Measurements from ENCODE around the gene FSTL1. TPM values are rescaled to one million over a fixed set of nuclear protein-coding genes. Genes with fewer than 3 reads are reported as not detected.

FSTL1 gene
- total RNA-seq (2022; extraction: Qiagen RNA extraction; ENCODE audit: low read depth): 40.6 to 76.2 TPM (median 67.2 TPM) in 5 replicates

GRCh38 chr3:120450600-120451271 is at the start of gene FSTL1:
Gene FSTL1, minus strand, starts transcription at chr3:120450992. Its CDS starts 246 bp downstream, at chr3:120450746.

DNA sequence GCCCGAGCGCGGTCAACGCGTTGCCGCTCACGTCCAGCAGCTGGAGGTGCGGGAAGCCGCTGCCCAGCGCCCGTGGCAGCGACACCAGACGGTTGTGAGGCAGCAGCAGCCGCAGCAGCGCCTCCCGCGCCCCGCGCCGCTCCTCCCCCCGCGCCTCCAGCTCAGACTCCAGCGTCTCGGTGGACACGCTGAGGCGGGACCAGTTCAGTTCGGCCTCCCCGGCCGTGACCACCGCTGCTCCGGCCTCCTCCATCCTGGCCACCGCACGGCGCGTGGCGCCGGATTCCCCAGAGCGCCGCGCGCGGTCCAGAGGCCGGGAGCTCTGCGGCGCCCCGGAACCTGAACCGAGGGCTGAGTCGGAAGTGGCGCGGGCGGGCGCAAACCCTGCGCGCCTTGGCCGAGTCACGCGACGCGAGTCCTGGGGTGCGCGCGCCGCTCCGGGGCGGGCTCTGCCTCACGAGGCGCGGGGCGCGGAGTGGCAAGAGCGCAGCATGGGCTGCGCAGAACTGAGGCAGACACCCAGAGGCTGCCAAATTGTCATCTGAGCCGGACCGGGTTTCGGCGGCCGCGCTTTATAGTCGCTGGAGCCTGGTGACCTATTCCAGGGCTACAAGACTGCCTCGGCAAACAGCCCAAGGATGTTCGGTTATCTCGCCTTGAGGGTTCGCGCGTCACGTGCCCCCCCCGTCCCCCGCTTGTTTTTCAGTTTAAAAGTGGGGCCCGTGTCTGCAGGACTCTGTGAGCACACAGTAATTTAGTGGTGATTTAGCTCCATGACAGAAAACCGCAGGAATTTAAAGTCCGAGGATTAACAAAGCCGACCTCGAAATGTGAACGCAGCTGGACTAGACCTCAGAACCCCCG is 101.6 kb downstream of the FSTL1 start, which contains the start of gene LRRC58:
Gene LRRC58, minus strand, starts transcription at position 364 of the 864 bp plus-strand sequence. Its CDS starts 111 bp downstream, at position 253.

Other genes starting within 250 kb of the FSTL1 start
- 0.34 to 0.47 TPM (median 0.34 TPM) in 5 replicates for gene GPR156, start 165.8 kb downstream of the FSTL1 start, total RNA-seq (2022; extraction: Qiagen RNA extraction; ENCODE audit: low read depth)
- 6.7 to 17.8 TPM (median 14.4 TPM) in 5 replicates for gene LRRC58, start 101.6 kb downstream of the FSTL1 start, total RNA-seq (2022; extraction: Qiagen RNA extraction; ENCODE audit: low read depth)
- 193 to 412 TPM (median 222 TPM) in 5 replicates for gene NDUFB4, start 145.3 kb upstream of the FSTL1 start, total RNA-seq (2022; extraction: Qiagen RNA extraction; ENCODE audit: low read depth)
- gene HGD, start 231.2 kb upstream of the FSTL1 start, total RNA-seq (2022; extraction: Qiagen RNA extraction; ENCODE audit: low read depth): 15.7 to 20.7 TPM (median 20.0 TPM) in 5 replicates

All from A549 treated with ZK216348 at 1 μM for 4 hours (cell line).